Activated CD8-positive, alpha-beta T cell treated with anti-CD3 and anti-CD28 coated beads for 36 hours (primary cell): ENCODE measurements around the gene EPHA2. TPM values are rescaled to one million over a fixed set of nuclear protein-coding genes. Genes with fewer than 3 reads are reported as not detected.

Experiments used
- ATAC-seq: fragments of 200-7000 bp; cut with Tn5 transposase; one replicate; pipeline ENCODE4 v1.10.0; 2021; ENCODE audit warnings: mild to moderate bottlenecking, moderate library complexity
- CTCF ChIA-PET: fragments of 350-600 bp; sonication (Branson Sonifier 250); formaldehyde crosslinking; loops from one replicate; lab custom pipeline; 2021; ENCODE audit warnings: antibody characterized with exemption; lab: Charles Lee
- POLR2A ChIA-PET: fragments of 350-600 bp; sonication (Branson Sonifier 250); formaldehyde crosslinking; loops from one replicate; lab custom pipeline; 2021; ENCODE audit warnings: antibody characterized with exemption; lab: Charles Lee
- DNase-seq: peaks from one replicate; pipeline ENCODE4 v3.0.0-alpha.2; 2020
- H3K27ac Mint-ChIP-seq: one replicate; pipeline ENCODE4 v1.8.0; 2021; ENCODE audit warnings: mild to moderate bottlenecking, mixed read lengths
- H3K27me3 Mint-ChIP-seq: one replicate; pipeline ENCODE4 v1.8.0; 2021; ENCODE audit warnings: mixed read lengths
- H3K36me3 Mint-ChIP-seq: one replicate; pipeline ENCODE4 v1.8.0; 2021; ENCODE audit warnings: low read depth, mixed read lengths
- H3K4me1 Mint-ChIP-seq: one replicate; pipeline ENCODE4 v1.8.0; 2021; ENCODE audit warnings: low read depth, mixed read lengths
- H3K4me3 Mint-ChIP-seq: one replicate; pipeline ENCODE4 v1.8.0; 2021; ENCODE audit warnings: mild to moderate bottlenecking, moderate library complexity, mixed read lengths
- H3K9me3 Mint-ChIP-seq: one replicate; pipeline ENCODE4 v1.8.0; 2021; ENCODE audit warnings: mixed read lengths
- CTCF ChIP-seq: fragments of 200-600 bp; IDR thresholded peaks from one replicate; pipeline ENCODE4 v1.8.0; 2022; ENCODE audit warnings: antibody characterized with exemption, mild to moderate bottlenecking
- intact Hi-C: fragments of 100-400 bp; cut with micrococcal nuclease; formaldehyde crosslinking; loops from one replicate; pipeline ENCODE4 v1.10.0; 2022
- total RNA-seq, 2 experiments: library from RNA; stranded (reverse); gene quantifications; one replicate each; pipeline ENCODE4 v1.2.3, GENCODE V29; 2021

EPHA2 gene
- total RNA-seq, 2 experiments from 2014 or later: not detected

GRCh38 chr1:16173447-16174260, 17.8 kb upstream of the EPHA2 start:
- Mint-ChIP-seq H3K4me3 (no peak overlapping the region), H3K27ac (no peak overlapping the region), H3K27me3 (peaks cover 9% of the 10 kb centered on the region), H3K4me1 (peaks cover 7% of the 10 kb centered on the region), H3K36me3 (no peaks in the 10 kb centered on the region), H3K9me3 (no peaks in the 10 kb centered on the region)
- ATAC-seq (no peak), DNase-seq (no peak)
- POLR2A ChIA-PET: no interaction called here
- no peak for TF ChIP-seq CTCF
- CTCF ChIA-PET: no interaction called here
- intact Hi-C loops: no loop called here

DNA sequence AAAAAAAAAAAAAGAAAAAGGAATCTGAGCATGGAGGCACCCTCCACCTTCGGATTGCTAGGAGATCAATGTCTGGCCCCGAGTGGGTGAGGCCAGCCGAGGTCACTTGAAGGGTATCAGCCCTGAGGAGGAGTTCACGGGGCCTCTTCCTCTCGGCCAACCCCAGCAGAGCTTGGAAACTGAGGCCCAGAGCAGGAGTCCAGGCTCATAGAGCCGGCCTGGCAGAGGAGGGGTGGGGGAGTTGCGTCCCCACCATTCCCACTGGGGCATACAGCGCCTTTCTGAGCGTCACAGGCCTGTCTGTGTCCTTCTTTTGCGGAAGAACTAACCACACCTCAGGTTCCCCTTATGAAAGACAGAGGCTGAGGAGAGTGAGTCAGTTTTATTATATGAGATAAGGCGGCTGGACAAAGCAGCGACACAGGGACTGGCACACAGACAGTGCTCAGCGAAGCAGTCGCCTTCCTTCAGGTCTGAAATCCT, 17.1 kb upstream of the EPHA2 start:
- POLR2A ChIA-PET: no interaction called here
- DNase-seq (no peak), ATAC-seq (no peak)
- CTCF ChIA-PET: interaction anchor here (1.5 kb wide), 1 partner anchor 94 kb away, joined by 4 read pairs; no protein-coding TSS in a partner anchor
- no peak overlapping the region for H3K27ac Mint-ChIP-seq
- intact Hi-C loops: no loop called here
- H3K4me1 Mint-ChIP-seq: peaks cover 13% of the 10 kb centered on the region
- no peaks in the 10 kb centered on the region for H3K36me3 Mint-ChIP-seq
- H3K9me3 Mint-ChIP-seq: no peaks in the 10 kb centered on the region
- peaks cover 9% of the 10 kb centered on the region for H3K27me3 Mint-ChIP-seq
- H3K4me3 Mint-ChIP-seq: no peak overlapping the region
- no peak for TF ChIP-seq CTCF

- H3K4me3 Mint-ChIP-seq: no peak overlapping the region
- H3K36me3 Mint-ChIP-seq: no peaks in the 10 kb centered on the region
- peaks cover 9% of the 10 kb centered on the region for H3K27me3 Mint-ChIP-seq
- H3K27ac Mint-ChIP-seq: no peak overlapping the region
- intact Hi-C loops: no loop called here
- no peaks in the 10 kb centered on the region for H3K9me3 Mint-ChIP-seq
- ChIA-PET POLR2A (interaction anchor here (0.7 kb wide), 1 partner anchor 42 kb away, joined by 4 read pairs; no protein-coding TSS in a partner anchor), CTCF (interaction anchor here (1.5 kb wide), 1 partner anchor 93 kb away, joined by 4 read pairs; no protein-coding TSS in a partner anchor)
- H3K4me1 Mint-ChIP-seq: peaks cover 13% of the 10 kb centered on the region
- ATAC-seq (no peak), DNase-seq (no peak)
- TF ChIP-seq CTCF: no peak
These were observed 16.5 kb upstream of the EPHA2 start for GRCh38 chr1:16172218-16172830.

DNA sequence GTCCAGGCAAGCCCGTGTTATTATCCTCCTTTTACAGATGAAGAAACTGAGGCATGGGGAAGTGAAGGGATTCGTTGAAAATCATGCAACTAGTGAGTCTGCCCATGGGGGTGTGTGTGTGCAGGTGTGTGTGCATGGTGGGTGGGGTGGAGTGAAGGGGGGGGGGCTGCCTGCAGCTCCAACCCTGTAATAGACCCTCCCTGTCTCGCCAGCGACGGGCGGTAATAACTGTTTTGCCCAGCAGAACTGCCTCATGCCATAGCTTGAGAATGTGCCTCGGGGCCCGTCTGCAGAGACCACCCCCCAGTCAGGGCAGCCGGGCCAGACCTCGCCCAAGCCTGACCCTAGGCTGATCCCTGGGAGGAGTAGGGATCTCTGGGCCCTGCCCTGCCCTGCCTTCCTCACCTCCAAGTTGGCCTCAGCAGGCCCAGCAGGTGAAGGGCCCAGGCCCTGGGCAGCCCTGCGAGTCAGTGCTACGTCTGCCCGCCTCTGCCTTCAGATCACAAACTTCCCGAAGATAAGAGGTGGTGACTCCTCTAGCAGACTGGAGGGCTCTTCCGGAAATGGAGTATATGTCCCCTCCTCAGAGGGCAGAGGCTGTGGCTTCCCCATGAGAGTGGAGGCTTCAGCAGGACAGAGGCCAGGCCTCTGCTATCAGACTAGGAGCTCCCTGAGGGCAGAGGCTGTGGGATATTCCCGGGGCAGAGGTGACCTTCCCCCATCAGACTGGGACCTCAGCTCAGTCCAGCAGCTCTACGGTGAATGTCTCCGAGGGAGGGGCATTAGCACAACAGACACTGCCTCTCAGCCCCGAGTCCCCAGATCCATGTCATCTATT, 15.7 kb upstream of the EPHA2 start:
- POLR2A ChIA-PET: interaction anchor here (0.7 kb wide), 1 partner anchor 41 kb away, joined by 4 read pairs; no protein-coding TSS in a partner anchor
- TF ChIP-seq CTCF: no peak
- Mint-ChIP-seq H3K4me3 (no peak overlapping the region), H3K4me1 (peaks cover 15% of the 10 kb centered on the region), H3K27me3 (peaks cover 9% of the 10 kb centered on the region), H3K27ac (no peak overlapping the region), H3K36me3 (no peaks in the 10 kb centered on the region), H3K9me3 (no peaks in the 10 kb centered on the region)
- intact Hi-C loops: no loop called here
- DNase-seq: no peak
- ATAC-seq: no peak
- CTCF ChIA-PET: interaction anchor here (1.3 to 1.5 kb wide), 2 partner anchors 15 to 92 kb away, joined by 3 to 4 read pairs; no protein-coding TSS in a partner anchor
